Upper lobe of left lung (tissue), 6 donors: ENCODE measurements around the gene FANCC. TPM values are rescaled to one million over a fixed set of nuclear protein-coding genes. Genes with fewer than 3 reads are reported as not detected.
A peak's percentile ranks its signal among the peaks of the same experiment; 100 is the strongest.

Source experiments
- ATAC-seq, 2 donors: fragments of 200-7000 bp; cut with Tn5 transposase; one replicate each; pipeline ENCODE4 v1.9.1; 2022; ENCODE audit warnings: mild to moderate bottlenecking in 2 of 2, moderate library complexity in 2 of 2; ENCODE audit not compliant: low FRiP score in 2 of 2
- DNase-seq, 2 donors: peaks; one replicate each; pipeline ENCODE4 v3.0.0-alpha.2; 2019 to 2020
- H3K27ac ChIP-seq, 4 donors: fragments of 200-600 bp; sonication (generic); one replicate each; pipeline ENCODE4 v1.5.1; 2016 to 2019
- H3K27me3 ChIP-seq, 4 donors: fragments of 200-600 bp; sonication (generic); one replicate each; pipeline ENCODE4 v1.5.1; 2017 to 2019
- H3K36me3 ChIP-seq, 4 donors: fragments of 200-600 bp; sonication (generic); one replicate each; pipeline ENCODE4 v1.5.1; 2016 to 2019
- H3K4me1 ChIP-seq, 4 donors: fragments of 200-600 bp; sonication (generic); one replicate each; pipeline ENCODE4 v1.5.1; 2018 to 2019
- H3K4me3 ChIP-seq, 4 donors: fragments of 200-600 bp; sonication (generic); one replicate each; pipeline ENCODE4 v1.5.1; 2017 to 2019; ENCODE audit warnings: mild to moderate bottlenecking in 2 of 4, moderate library complexity in 1 of 4
- H3K9me3 ChIP-seq, 4 donors: fragments of 200-600 bp; sonication (generic); one replicate each; pipeline ENCODE4 v1.5.1; 2018 to 2019
- CTCF ChIP-seq, 6 experiments: fragments of 450-650 bp in 4 of 6; fragments of 200-600 bp in 2 of 6; sonication (generic) in 2 of 6; IDR thresholded peaks; one replicate each; pipeline ENCODE4 v1.5.1; 2016 to 2019; ENCODE audit warnings: antibody characterized with exemption in 6 of 6
- EP300 ChIP-seq, 4 donors: sonication (generic); formaldehyde crosslinking; IDR thresholded peaks; one replicate each; pipeline ENCODE4 v1.5.1; 2017; ENCODE audit warnings: antibody characterized with exemption in 4 of 4, control low read depth in 2 of 4
- POLR2A ChIP-seq, 4 donors: fragments of 450-650 bp; IDR thresholded peaks; one replicate each; pipeline ENCODE4 v1.5.1; 2016 to 2017; ENCODE audit warnings: antibody characterized with exemption in 4 of 4, mild to moderate bottlenecking in 2 of 4
- POLR2AphosphoS5 ChIP-seq, 2 donors: sonication (generic); formaldehyde crosslinking; IDR thresholded peaks; one replicate each; pipeline ENCODE4 v1.5.1; 2017; ENCODE audit warnings: antibody characterized with exemption in 2 of 2
- WGBS, 2 donors: methylation state at CpG; one replicate each; pipeline ENCODE4 v1.1.5; 2017 to 2018; 5-methylcytosine and 5-hydroxymethylcytosine counted together
- total RNA-seq, 6 donors: library from RNA; depleted of rRNA in 4 of 6; stranded (reverse); fragments of >200 nt in 4 of 6; gene quantifications; one replicate each; pipeline versions ENCODE4 v1.1.0 to v1.2.1, GENCODE V29; 2016 to 2021
- donor health status: DM: no; HTN: no; CAD: no; lungs with moderate emphysema.
- donor health status: DM: no; HTN: yes; CAD: no; lungs with severe emphysema.

The FANCC gene
- total RNA-seq, 6 donors from 2014 or later: 6.7 to 27.2 (median 10.8) TPM

DNA sequence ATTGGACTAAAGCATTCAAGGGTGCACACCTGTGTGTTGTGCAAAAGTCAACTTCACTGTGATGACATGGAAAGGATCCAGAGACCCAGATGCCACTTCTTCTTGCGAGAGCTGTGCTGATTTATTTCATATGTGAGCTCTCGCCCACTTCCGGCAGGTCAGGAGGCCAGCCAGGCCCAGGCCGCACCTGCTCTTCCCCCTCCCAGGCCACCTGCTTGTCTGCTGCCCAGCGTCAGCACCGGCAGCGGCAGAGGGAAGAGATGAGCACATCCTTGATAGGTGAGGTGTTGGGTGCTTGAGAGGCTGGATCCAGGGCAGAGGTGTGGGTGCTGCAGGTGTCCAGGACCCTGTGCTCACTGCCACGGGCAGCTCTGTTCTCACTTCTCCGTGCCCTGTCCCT, 242.9 kb downstream of the FANCC start:
- Histone ChIP-seq H3K4me3 (no peak overlapping the region), H3K27ac (peak overlapping the region in 1 of 4 donors; percentile 12), H3K4me1 (peaks cover 56 to 60% (median 60%) of the 10 kb centered on the region in 4 donors), H3K27me3 (no peaks in the 10 kb centered on the region), H3K9me3 (no peaks in the 10 kb centered on the region), H3K36me3 (peaks cover 0 to 24% (median 2%) of the 10 kb centered on the region in 4 donors)
- DNase-seq (peak in 1 of 2 donors; percentile 52), ATAC-seq (no peak)
- TF ChIP-seq POLR2AphosphoS5 (IDR thresholded peaks at IDR 0.05): no peak
- WGBS, 2 donors: 78 to 83% methylated on average over 9 of the region's 9 CpGs

GRCh38 chr9:95073918-95074317, 243.6 kb downstream of the FANCC start:
- no peak overlapping the region for H3K27ac ChIP-seq
- no peaks in the 10 kb centered on the region for H3K9me3 ChIP-seq
- peak in 1 of 2 donors; percentile 20 for DNase-seq
- peaks cover 49 to 58% (median 55%) of the 10 kb centered on the region in 4 donors for H3K4me1 ChIP-seq
- TF ChIP-seq POLR2AphosphoS5 (IDR thresholded peaks at IDR 0.05): no peak
- TF ChIP-seq EP300 (IDR thresholded peaks at IDR 0.05): no peak
- no peak for TF ChIP-seq CTCF (IDR thresholded peaks at IDR 0.05)
- TF ChIP-seq POLR2A (IDR thresholded peaks at IDR 0.05): no peak
- no peaks in the 10 kb centered on the region for H3K27me3 ChIP-seq
- WGBS, 2 donors: 93 to 95% methylated on average over 5 of the region's 5 CpGs
- no peak overlapping the region for H3K4me3 ChIP-seq
- peaks cover 0 to 24% (median 2%) of the 10 kb centered on the region in 4 donors for H3K36me3 ChIP-seq
- no peak for ATAC-seq

GRCh38 chr9:95073042-95073607, 244.4 kb downstream of the FANCC start:
- no peak overlapping the region for H3K4me3 ChIP-seq
- no peak for ATAC-seq
- peaks cover 0 to 22% (median 2%) of the 10 kb centered on the region in 4 donors for H3K36me3 ChIP-seq
- peak in 1 of 2 donors; percentile 20 for DNase-seq
- H3K9me3 ChIP-seq: no peaks in the 10 kb centered on the region
- 94 to 96% methylated on average over 18 of the region's 18 CpGs for WGBS, 2 donors
- H3K27ac ChIP-seq: peak overlapping the region in 2 of 4 donors; percentile 0 to 24
- H3K27me3 ChIP-seq: no peaks in the 10 kb centered on the region
- peaks cover 42 to 53% (median 47%) of the 10 kb centered on the region in 4 donors for H3K4me1 ChIP-seq
- TF ChIP-seq POLR2A (IDR thresholded peaks at IDR 0.05): no peak
- TF ChIP-seq CTCF (IDR thresholded peaks at IDR 0.05): no peak
- no peak for TF ChIP-seq POLR2AphosphoS5 (IDR thresholded peaks at IDR 0.05)
- no peak for TF ChIP-seq EP300 (IDR thresholded peaks at IDR 0.05)

- H3K27me3 ChIP-seq: no peaks in the 10 kb centered on the region
- ATAC-seq (no peak), DNase-seq (no peak)
- no peak overlapping the region for H3K4me3 ChIP-seq
- H3K36me3 ChIP-seq: peaks cover 0 to 26% (median 1%) of the 10 kb centered on the region in 4 donors
- TF ChIP-seq POLR2A (IDR thresholded peaks at IDR 0.05) (no peak), CTCF (IDR thresholded peaks at IDR 0.05) (no peak), EP300 (IDR thresholded peaks at IDR 0.05) (no peak), POLR2AphosphoS5 (IDR thresholded peaks at IDR 0.05) (no peak)
- peak overlapping the region in 1 of 4 donors; percentile 10 for H3K27ac ChIP-seq
- no peaks in the 10 kb centered on the region for H3K9me3 ChIP-seq
- 89 to 93% methylated on average over 5 of the region's 5 CpGs for WGBS, 2 donors
- peaks cover 30 to 42% (median 35%) of the 10 kb centered on the region in 4 donors for H3K4me1 ChIP-seq
Observed at GRCh38 chr9:95071925-95072324, 245.6 kb downstream of the FANCC start.

DNA sequence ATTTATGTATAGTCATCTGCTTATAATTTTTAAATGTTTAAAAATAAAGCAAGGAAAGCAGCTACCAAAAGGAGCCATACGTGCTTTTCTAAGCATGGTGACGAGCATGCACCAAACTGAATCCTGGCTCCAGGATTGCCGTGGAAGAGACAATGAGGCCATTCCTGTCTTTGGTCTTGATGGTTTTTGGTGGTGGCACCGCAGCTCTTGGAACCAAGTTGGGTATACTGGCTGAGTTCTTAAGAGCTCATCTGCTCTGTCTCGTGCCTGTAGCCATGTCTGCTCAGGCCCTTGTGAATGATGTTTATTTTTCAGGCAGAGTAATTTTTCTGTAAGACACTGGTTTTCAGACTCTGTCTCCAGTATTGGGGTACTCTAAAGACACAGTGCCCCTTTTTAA, 246.1 kb downstream of the FANCC start:
- no peak for DNase-seq

More for the DNA sequence above, 246.1 kb downstream of the FANCC start:
- H3K4me3 ChIP-seq: no peak overlapping the region
- ATAC-seq: no peak
- peaks cover 25 to 42% (median 31%) of the 10 kb centered on the region in 4 donors for H3K4me1 ChIP-seq
- WGBS, 2 donors: 83 to 91% methylated on average over 5 of the region's 5 CpGs
- H3K27me3 ChIP-seq: no peaks in the 10 kb centered on the region
- H3K36me3 ChIP-seq: peaks cover 0 to 28% (median 1%) of the 10 kb centered on the region in 4 donors
- peak overlapping the region in 1 of 4 donors; percentile 10 for H3K27ac ChIP-seq
- H3K9me3 ChIP-seq: no peaks in the 10 kb centered on the region
- no peak for TF ChIP-seq CTCF (IDR thresholded peaks at IDR 0.05)
- no peak for TF ChIP-seq POLR2AphosphoS5 (IDR thresholded peaks at IDR 0.05)
- no peak for TF ChIP-seq POLR2A (IDR thresholded peaks at IDR 0.05)
- TF ChIP-seq EP300 (IDR thresholded peaks at IDR 0.05): no peak
